Activated CD4-positive, alpha-beta T cell treated with anti-CD3 and anti-CD28 coated beads, Interleukin-2, amount 50 U/mL, for 16 hours (primary cell): ENCODE results near the gene PTCHD4.
"Not testable (repeated sequence)": the region's sequence is repeated elsewhere in the genome, so short reads cannot be mapped to it uniquely, and the experiment has no call there.

Experiments used
- DNase-seq: peaks from one replicate; pipeline ENCODE4 v3.0.0-alpha.2; 2020

The PTCHD4 gene

DNA sequence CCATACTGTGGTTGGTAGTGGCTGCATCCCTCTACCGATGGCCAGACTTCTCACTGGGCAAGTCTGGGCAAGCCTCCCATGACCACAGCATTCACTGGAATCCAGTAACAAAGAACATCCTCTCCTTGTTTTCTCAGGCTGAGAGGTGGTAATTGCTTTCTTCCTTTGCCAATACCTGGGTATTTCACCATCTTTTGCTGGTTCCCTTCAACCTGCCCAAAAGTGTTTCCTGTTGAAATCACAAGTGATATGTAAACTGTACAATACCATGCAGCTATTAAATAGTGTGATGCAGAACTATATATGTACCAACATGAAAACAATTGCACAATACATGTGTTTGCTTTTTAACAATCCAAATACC lies at the start of gene PTCHD4:
PTCHD4 (minus strand) TSS at position 55 of the 364 bp plus-strand sequence. CDS start 42,240 bp downstream, outside the sequence.
- no peak for DNase-seq

DNA sequence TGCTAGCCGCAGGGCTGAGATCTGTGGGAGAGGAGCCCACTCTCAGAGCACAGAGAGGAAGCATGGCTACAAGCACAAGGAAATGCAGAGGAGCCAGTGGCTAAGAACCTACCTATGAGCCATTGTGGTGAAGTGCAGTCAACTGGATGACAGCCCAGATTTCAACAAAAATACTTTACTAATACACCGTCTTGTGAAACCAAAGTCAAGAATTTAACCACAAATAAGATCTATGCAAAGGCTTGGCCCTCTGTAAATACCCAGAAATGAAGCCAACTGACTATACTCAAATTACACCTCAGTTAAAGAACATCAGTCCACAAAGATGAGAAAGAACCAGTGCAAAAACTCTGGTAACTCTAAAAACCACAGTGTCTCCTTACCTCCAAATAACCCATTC lies 40.1 kb upstream of the PTCHD4 start:
- DNase-seq = no peak

DNA sequence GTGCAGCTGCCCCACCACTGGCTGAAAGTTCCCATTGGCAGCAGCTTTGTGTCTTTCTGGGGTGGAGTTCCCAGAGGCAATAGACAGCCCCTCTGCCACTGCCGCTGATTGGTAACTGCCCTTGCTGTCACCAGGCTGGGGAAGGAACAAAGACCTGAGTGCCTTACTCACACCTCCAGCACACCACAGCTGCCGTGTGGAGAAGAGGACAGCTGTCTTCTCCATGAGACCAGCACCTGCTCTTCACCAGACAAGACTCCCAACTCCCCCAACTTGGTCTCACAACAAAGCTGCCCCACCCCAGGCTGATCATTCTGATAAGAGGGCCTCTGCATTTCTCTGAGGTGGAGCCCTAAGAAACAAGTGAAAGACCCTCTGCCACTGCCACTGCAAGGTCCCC lies 39.7 kb upstream of the PTCHD4 start:
- no peak for DNase-seq

DNA sequence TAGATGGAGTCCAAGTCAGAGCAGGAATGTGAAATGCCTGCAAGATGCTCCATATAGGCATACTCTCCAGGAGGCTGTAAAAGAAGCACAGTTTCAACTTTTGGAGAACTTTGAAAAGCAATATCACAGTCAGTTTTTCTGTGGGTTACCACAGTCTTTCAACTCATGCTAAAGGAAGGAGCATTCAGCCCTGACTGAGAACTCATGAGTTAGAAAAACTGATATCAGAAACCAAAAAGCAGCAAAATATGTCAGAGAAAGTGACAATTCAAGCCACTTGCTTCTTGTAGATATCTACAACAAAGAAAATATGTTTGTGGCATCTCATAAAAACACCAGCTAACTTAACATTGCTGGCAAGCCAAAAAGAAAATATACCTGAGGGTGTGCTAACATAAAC lies 36.1 kb upstream of the PTCHD4 start:
- no peak for DNase-seq

DNA sequence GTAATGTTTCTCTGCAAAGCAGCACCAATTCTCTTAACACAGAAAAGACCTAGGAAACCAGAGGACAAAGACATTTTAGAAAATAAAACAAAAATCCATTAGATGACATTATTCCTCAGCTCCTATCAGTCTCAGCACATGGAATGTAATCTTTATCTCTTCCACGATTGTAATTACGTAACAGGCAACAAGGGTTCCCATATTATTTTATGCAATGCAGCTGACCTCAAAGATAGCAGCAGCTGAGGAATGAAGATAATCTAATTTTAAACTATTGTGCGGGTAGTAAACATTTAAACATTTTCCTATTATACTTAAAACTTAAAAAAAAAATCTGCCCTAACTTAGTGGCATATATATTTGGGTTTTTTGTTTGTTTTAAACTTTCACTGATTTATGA lies 33.0 kb upstream of the PTCHD4 start:
- DNase-seq = no peak

DNA sequence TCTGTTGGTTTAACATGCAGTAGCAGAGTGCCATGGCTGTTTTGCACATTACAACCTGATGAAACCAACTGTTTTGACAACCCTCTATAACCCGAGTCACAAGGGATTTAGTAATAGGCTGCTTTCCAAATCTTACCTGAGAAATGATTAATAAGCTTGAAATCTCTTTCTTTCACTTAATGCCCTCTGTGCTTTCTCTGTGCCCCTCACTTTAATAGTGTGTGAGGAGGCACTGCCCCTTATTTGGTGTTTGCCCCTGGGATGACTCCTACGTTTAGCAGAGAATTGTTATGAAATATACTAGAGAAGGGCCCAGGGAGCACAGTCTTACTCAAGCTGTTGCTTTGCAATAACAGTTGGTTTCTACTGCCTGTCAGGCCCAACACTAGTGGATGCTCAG lies 31.0 kb upstream of the PTCHD4 start:
- no peak for DNase-seq

DNA sequence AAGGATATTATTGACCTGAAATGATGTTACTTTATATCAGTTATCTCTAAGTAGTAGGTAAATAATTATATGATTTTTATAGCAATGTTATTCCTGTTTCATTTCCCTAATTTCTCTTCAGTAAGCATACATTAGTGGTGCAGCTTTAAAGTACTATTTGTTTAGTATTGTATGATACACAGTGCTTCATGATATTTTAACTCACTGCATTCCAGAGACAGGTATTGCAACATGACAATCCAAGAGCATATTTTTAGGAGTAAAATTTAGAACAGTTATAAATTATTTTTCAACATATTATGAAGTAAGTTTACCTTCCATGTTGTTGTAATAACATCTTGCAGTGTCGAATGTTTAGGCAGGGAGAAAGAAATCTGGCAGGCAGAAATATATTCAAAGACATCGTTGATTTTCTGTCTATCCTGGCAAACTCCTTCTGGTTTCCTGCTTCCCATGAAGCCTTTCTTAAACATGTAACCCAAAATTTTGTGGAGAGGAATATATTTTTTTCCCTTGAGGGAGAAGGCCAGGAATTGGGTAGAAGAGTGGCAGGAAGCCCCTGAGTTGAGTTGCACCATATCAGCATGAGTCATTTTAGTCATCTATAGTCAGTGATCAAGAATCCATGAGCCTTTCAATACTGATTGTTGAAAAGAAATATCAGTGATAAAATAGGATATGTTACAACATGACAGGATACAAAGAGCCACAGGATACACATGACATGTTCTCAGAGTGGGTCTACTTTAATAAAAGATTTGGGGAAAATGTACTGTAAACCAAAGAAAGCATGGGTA lies 29.0 kb upstream of the PTCHD4 start:
- DNase-seq = no peak

DNA sequence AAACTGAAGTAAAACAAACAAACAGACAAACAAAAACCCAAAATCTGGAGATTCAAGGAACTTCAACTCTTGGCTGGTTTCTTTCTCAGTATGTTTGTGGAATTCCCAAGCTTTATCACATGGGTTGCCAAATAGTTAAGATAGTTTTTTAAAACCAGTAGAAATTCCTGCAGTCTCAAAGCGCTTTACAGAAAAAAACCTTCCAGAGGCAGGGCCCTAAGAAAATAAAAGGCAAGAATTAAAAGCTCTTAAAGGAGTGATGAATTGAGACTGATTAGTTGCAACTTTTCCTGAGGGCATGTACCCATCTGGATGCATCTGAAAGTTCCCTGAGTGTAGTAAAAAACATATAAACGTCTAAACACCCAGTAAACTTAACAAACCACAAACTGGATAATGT lies 25.9 kb upstream of the PTCHD4 start:
- DNase-seq = no peak

DNA sequence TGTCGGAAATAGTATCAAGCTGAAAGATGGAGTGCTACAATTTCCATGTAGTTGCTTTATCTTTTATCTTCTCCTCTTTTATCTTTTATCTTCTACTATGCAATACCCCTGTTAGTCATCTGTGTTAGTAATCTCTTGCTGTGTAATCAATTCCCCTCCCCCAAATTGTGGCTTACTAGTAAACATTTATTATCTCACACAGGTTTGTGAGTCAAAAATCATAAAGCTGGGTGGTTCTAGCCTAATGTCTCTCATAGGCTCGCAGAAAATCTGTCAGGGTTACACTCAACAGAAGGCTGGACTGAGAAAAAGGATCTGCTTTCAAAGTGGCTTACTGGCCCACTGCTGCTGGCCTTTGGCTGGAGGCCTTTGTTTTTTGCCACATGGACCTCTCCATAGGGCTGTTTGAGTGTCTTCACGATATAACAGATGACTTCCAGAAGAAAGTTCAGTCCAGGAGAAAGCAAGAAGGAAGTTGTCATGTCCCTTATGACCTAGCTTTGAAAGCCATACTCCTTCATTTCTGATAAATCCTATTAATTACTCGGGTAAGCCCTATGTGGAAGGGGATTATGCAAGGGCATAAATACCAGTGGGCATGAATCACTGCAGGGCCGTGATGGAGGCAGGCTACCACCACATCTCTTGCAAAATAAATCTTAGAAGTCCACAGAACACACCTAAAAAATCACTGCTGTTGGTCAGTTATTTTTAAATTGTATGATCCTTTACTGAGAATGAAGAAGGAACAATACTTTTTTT lies 24.5 kb upstream of the PTCHD4 start:
- no peak for DNase-seq

DNA sequence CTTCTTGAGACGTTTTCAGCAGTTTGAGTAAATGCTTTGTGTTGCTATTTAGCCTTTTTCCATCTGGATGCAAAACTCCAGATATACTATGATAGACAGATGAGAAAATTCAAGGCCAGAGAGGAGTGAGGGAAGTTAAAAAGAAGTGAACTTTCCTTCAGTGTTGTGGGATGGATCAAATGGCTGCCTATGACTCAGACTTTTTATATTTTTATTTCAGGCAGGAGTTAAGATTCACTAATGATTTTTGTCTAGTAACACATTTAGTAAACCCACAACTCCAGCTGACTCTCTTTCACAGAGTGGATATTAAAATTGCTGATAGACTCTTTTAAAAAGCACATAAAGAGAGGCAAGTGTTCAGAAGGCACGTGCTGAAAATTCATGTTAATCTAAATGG lies 23.2 kb upstream of the PTCHD4 start:
- DNase-seq = no peak

DNA sequence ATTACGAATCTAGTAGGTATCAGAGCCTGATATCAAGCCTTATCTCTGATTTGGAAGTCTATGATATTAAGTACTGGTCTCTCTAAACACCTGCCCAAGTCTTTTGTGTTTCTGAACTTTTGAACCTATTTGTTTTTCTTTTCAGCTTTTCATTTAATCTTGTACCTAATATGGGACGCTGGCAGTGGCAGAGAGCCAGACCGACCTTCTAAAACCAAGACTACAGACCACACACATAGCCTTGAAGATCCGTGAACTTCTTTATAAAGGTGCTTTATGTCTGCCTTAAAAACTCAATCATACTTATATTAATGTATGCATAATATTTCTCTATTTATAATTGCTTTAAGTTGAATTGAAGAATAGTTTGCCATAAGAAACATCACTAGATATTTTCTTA lies 12.6 kb upstream of the PTCHD4 start:
- no peak for DNase-seq

DNA sequence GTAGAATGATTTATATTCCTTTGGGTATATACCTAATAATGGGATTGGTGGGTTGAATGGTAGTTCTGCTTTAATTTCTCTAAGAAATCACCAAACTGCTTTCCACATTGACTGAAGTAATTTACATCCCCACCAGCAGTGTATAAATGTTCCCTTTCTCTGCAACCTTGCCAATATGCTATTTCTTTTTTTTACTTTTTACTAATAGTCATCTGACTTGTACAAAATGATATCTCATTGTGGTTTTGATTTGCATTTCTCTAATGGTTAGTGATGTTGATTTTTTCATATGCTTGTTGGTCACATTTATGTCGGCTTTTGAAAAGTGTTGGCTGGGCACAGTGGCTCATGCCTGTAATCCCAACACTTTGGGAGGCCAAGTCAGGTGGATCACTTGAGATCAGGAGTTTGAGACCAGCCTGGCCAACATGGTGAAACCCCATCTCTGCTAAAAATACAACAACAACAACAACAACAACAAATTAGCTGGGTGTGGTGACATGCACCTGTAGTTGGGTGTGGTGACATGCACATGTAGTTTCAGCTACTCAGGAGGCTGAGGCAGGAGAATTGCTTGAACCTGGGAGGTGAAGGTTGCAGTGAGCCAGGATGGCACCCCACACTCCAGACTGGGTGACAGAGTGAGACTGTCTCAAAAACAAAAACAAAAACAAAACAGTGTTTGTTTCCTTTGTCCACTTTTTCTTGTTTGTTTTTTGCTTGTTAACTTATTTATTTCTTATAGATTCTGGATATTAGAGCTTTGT lies 11.2 kb upstream of the PTCHD4 start:
- not testable (repeated sequence) for DNase-seq

DNA sequence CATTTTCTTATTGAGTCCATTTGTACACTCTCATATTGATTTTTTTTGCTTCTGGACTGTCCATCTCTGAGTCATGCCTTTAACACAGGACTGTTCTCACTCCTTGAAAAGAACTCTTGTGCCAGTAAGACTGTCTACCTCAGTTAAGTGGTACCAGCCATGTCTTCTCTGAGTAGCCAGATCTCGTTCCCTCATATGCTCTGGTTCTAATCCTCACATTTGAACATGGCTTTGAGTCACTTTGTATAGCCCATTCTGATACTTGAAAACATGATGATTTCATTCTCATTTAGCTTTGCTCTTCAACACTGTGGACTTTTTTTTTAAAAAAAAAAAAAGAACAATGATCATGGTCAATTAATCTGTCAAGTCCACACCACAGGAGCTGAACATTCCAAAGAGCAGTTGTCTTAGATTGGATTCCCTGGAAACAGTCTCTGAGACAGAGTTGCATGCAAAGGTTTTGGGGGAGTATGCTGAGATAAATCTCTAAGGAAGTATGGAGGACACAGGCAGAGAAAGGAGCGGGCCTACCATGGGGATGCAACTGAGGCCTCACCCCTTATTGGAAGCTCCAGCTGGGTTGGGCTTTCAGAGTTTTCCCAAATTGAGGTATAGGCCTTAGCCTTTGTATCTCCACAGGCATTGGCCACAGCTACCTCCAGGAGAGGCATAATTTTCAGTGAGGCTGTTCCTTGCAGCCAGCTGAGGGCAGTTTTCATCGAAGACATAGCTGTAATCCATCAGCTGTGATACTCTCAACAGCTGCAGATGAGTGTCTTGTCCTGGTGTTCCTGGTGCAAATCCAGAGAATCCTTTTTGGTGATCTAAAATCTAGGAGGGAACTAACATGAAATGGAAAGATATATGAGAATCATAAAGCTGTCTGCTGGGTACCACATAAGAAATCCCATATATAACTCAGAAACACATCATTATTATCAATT lies 6.0 kb upstream of the PTCHD4 start:
- no peak for DNase-seq

DNA sequence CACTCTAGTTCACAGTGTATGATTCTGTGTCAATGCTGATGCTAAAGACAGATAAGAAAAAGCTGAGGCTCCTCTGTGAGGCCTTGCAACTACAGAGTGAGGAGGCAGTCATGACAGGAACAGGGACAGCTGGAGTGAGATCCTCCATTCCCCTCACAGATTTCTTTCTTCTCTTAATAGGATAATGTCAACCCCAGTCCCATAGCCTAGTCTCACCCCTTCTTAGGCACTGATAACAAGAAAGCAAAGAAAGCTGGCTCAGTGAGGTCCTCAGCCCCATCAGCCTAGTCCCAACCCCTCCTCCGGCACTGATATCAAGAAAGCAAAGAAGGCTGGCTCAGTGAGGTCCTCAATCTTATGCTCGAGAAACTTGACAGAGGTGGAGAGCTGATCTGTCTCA lies 2.1 kb upstream of the PTCHD4 start:
- DNase-seq = no peak

DNA sequence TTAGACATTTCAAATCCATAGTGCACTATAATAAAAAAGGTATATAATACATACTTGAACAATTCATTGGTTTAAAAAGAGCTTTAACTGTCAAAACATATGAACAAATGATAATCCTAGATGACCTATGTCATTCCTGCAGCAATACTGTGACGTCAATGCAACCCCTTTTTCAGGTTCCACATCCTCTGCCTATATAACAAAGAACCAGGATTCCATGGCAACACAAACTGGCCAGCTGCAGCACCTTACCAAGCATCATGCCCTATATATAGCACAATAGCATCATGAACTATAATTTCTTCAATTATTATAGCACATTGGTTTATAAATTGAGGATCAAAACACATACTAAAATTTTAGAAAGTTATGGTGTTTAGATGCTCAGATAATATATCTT lies 578 bp upstream of the PTCHD4 start:
- DNase-seq = no peak

DNA sequence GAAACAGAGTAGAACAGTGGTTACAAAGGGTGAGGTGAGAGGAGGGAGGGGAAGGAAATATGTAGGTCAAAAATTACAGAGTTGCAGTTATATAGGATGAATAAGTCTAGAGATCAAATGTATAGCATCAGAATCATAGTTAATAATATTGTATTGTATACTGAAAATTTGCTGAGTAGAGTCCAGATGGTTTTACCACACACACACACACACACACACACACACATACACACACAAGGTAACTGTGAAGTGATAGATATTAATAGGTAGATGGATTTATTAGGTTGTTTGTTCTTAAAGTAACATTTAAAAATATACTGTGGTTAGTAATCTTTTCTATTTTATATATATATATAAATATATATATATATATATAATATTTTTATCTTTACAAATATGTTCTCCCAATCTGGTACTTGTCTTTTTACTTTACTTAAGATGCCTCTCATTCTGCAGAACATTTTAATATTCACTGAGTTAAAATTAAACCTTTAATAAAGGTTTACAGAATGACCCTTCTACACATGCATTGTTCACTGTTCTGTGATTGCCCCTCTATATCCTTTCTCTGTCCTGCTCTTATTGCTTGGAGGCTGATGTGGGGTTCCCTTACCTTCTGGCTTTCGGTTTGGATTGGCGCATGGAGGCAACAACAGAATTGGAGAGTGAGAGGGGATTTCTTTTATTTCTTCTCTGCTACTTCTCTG lies 408 bp downstream of the PTCHD4 start:
- DNase-seq = no peak

DNA sequence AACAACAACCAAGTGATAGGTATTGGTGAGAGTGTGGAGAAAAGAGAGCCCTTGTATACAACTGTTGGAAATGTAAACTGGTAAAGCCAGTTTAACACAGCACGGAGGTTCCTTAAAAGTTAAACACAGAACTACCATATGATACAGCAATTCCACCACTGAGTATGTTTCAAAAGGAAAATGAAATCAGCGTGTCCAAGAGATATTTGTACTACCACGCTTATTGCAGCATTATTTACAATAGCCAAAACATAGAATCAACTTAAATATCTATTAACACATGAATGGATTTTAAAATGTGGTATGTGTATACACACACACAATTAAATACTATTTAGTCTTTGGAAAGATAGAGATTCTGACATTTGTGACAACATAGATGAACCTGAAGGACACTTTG lies 1.1 kb downstream of the PTCHD4 start:
- DNase-seq = no peak

DNA sequence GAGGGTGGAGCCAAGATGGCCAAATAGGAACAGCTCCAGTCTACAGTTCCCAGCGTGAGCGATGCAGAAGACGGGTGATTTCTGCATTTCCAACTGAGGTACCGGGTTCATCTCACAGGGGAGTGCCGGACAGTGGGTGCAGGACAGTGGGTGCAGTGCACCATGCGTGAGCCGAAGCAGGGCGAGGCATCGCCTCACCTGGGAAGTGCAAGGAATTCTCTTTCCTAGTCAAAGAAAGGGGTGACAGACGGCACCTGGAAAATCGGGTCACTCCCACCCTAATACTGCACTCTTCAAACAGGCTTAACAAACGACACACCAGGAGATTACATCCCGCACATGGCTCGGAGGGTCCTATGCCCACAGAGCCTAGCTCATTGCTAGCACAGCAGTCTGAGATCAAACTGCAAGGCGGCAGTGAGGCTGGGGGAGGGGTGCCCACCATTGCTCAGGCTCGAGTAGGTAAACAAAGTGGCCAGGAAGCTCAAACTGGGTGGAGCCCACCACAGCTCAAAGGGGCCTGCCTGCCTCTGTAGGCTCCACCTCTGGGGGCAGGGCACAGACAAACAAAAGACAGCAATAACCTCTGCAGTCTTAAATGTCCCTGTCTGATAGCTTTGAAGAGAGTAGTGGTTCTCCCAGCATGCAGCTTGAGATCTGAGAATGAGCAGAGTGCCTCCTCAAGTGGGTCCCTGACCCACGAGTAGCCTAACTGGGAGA lies 8.4 kb downstream of the PTCHD4 start:
- DNase-seq = not testable (repeated sequence)

DNA sequence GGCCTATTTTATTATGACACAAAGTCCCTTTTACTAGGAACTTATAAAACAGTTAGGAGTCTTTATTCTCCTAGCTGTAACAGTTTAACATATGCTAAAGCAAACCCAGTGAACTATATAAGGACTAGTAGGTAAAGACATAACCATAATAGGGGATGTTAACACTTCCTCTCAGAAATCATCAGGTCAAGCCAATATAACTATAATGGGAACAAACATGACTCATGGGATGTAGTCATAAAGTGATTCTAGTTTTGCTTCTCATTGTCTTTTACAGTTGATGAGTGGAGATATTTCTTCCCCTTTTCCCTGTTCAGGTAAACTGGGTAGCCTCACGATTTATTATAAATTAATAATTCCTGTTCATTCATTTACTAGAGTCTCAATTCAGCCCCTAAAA lies 9.7 kb downstream of the PTCHD4 start:
- DNase-seq = no peak

DNA sequence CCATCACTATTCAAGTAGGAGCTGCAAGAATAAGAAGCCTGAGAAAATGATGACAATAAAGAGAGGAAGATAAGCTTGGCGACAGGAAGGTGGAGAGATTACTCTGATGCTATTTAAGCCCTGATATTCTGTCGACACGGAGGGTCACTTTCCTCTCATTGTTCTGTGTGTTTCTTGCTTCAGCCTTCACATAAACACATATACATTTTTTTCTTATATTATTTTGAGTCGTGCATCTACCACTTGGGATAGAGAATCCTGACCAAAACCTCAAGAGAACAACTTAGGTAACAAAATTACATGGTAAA lies 10.5 kb downstream of the PTCHD4 start:
- DNase-seq = no peak
